PC-3 (cell line): ENCODE data around the gene TSBP1.

Experiments
- EZH2 ChIP-seq: fragments of 300-600 bp; sonication (generic); IDR thresholded peaks from one replicate; pipeline ENCODE4 v1.6.1; 2017; ENCODE audit warnings: antibody characterized with exemption, mild to moderate bottlenecking, low read length; ENCODE audit not compliant: unreplicated experiment
- EZH2phosphoT487 ChIP-seq: fragments of 300-600 bp; sonication (generic); IDR thresholded peaks from 2 replicates; pipeline ENCODE4 v1.6.1; 2018; ENCODE audit warnings: mild to moderate bottlenecking, antibody characterized with exemption, low read length, borderline replicate concordance
- TF ChIP-seq, protein P1 (sequence below): fragments of 300-600 bp; sonication (generic); conservative IDR thresholded peaks from 2 replicates; pipeline ENCODE4 v1.5.1; 2017; ENCODE audit warnings: antibody characterized with exemption, low read depth, mild to moderate bottlenecking, low read length

- TF ChIP-seq, protein P1, sequence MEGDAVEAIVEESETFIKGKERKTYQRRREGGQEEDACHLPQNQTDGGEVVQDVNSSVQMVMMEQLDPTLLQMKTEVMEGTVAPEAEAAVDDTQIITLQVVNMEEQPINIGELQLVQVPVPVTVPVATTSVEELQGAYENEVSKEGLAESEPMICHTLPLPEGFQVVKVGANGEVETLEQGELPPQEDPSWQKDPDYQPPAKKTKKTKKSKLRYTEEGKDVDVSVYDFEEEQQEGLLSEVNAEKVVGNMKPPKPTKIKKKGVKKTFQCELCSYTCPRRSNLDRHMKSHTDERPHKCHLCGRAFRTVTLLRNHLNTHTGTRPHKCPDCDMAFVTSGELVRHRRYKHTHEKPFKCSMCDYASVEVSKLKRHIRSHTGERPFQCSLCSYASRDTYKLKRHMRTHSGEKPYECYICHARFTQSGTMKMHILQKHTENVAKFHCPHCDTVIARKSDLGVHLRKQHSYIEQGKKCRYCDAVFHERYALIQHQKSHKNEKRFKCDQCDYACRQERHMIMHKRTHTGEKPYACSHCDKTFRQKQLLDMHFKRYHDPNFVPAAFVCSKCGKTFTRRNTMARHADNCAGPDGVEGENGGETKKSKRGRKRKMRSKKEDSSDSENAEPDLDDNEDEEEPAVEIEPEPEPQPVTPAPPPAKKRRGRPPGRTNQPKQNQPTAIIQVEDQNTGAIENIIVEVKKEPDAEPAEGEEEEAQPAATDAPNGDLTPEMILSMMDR, result no peak
- TF ChIP-seq EZH2 (no peak), EZH2phosphoT487 (no peak)
Measured at GRCh38 chr6:32382757-32383420, 11.2 kb upstream of the TSBP1 start.
